GM18519 (cell line): ENCODE measurements around the gene TCHHL1.

Source experiments
- ATAC-seq: cut with Tn5 transposase; IDR thresholded peaks from one replicate; pipeline ENCODE4 v1.9.1; 2021; ENCODE audit warnings: mild to moderate bottlenecking, moderate library complexity; ENCODE audit not compliant: unreplicated experiment, low FRiP score

The TCHHL1 gene

GRCh38 chr1:152042030-152042429 is 46.8 kb downstream of the TCHHL1 start:
- no peak for ATAC-seq

DNA sequence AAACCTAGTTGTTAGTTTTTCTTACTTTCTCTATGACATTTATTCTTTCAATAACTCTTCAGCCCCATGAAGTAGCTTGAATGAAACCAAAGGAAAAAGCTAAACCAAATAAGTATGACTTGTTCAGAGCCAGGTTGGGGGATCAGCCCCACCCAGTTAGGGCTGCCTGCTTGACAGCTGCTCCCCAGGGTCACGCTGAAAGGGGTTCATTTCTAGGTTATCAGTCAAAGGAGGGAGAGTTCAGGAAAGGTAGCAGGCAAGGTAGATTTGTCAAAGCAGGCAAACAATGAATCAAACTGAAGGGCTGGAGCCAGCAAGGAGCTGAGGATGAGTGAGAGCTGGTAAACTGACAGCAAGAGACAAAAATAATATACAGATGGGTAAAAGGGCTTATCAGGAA is 49.0 kb downstream of the TCHHL1 start:
- no peak for ATAC-seq

DNA sequence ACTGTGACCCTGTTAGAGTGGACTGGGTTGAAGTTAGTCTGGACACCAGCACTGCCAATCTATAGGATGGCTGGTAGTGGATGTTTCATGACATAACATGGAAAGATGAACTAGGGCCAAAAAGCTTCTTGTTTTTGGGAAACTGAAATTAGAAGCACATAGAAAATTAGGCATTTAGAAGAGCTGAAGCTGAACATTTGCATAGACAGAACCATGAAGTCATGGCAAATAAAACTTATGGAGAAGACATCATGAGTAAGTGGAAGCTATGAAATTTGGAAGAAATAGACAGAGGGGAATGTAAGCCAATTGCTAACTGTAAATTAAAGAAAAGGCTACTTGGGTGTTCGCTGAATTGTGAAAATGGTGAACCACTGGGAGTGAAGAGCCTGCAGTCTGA is 49.4 kb downstream of the TCHHL1 start:
- ATAC-seq = no peak

- ATAC-seq = no peak
Measured at GRCh38 chr1:152038871-152039270, 50.0 kb downstream of the TCHHL1 start.

GRCh38 chr1:152036267-152037216 is 52.3 kb downstream of the TCHHL1 start, which contains the start of gene S100A11:
TSS of gene S100A11 (minus strand) at chr1:152037004. CDS start at chr1:152036915, 89 bp downstream.
- no peak for ATAC-seq

DNA sequence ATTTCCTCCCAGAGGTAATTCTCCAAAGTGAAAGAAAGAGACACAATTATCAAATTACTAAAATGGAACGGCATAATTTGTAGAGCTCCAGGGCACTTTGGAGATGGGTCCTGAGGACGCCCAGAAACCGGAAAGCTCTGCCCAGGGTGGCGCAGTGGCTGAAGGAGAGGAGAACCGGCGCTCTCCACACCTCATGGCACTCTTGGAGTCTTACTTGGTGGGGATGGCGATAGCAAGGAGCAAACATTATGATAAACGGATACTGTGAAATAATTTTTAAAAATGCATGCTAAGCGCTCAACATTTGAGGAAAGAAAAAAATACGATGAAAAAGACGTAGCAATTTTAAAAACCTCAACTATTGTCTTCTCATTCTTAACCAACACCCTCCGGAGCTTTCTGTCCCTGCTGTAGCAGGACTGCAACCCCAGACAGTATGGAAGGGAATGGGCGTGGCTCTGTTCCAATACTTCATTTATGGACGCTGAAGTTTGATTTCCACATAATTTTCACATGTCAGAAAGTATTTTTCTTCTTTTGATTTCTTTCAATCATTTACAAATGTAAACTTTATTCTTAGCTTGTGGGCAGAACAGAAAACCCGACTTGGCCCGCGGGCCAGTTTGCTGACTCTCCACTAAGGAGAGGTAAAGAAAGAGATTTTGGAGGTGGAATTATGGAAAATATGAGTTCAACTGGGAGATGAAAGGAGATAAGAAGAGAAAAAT is 53.2 kb downstream of the TCHHL1 start:
- no peak for ATAC-seq

DNA sequence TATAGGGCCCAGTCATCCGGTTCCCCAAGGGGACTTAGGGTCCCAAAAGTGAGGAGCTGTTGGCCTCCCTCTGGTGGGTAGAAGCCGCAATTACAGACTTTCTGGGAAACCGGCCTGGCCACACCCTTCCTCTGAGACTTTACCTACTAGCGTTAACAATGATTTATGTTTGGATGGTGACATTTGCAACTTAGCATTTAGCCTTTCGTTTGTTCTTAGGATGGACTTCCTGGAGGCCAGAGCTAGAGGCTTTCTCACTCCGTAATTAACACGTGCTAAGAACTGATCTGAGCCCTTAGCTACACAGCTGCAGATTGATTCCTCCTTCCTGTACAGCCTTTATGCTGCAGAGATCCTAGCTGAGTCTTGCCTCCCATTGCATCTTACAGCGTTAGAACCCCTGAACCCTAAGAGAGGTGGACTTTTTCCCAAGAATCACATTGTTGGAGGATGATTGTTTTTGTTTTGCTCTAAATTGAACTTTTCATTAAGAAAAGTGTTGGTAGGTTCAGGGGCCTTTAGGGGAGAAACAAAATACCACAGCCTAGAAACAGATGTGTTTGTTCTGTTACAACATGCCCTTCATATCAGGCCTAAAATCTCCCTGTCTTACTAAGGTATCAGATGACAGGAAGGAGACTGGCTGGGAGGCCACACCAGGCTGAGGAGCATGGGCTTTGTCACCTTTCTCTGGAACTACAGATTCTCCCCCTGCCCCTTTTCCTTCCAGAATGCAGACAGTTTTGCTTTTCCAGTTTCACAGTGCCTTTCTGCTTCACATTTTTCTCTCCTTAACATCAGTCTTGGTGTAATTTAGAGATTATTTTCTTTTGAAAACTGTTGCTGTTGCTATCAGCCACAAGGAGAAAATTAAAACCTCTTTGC is 54.0 kb downstream of the TCHHL1 start:
- ATAC-seq = no peak

DNA sequence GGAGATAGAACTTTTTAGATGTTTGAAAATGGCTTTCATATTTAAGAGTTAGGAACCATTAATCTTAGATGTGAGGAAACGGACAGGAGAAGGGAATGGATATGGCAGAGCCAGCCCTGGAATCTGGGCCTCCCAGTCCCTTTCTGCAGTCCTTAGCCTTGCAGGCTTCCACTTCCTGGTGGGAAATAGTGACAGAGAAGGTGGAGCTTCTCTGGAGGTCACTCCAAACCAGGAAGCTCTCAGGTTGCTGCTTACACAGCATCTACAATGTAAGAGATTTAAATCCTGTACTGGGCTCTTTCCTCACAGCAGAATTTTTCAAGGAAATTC is 54.6 kb downstream of the TCHHL1 start:
- ATAC-seq = no peak
